Endothelial cell of umbilical vein (primary cell): ENCODE results near the gene ZNF503. TPM values are rescaled to one million over a fixed set of nuclear protein-coding genes. Genes with fewer than 3 reads are reported as not detected.

Experiments used
- BruUV-seq: library from RNA; stranded (reverse); fragments of 400-500 nt; replicated peaks from 2 replicates; lab custom pipeline; 2021; lab: Mats Ljungman, UMichigan
- CTCF ChIA-PET: fragments of 300-600, 350-600 bp; sonication (Branson Sonifier 250); formaldehyde crosslinking; loops from one replicate; lab custom pipeline; 2021; ENCODE audit warnings: antibody characterized with exemption, inconsistent platforms; lab: Charles Lee
- POLR2A ChIA-PET: fragments of 300-600, 350-600 bp; sonication (Branson Sonifier 250); formaldehyde crosslinking; loops from one replicate; lab custom pipeline; 2021; ENCODE audit warnings: antibody characterized with exemption, inconsistent platforms; lab: Charles Lee
- DNase-seq: peaks from one replicate; pipeline ENCODE4 v3.0.0-alpha.2; 2011; ENCODE audit warnings: low read depth, low spot score
- FAIRE-seq: peaks from 2 replicates; lab custom pipeline; 2011; peaks lifted over from hg19 to GRCh38; lab: Jason Lieb, UNC
- H2AFZ ChIP-seq: 2 replicates; pipeline ENCODE4 v1.6.0; 2012; ENCODE audit warnings: low read depth, low read length, control low read depth, inconsistent platforms
- H3K27ac ChIP-seq: 2 replicates; pipeline ENCODE4 v1.5.1; 2011; ENCODE audit warnings: low read depth, mild to moderate bottlenecking, control low read depth, low read length, moderate library complexity; ENCODE audit not compliant: insufficient read depth
- H3K27me3 ChIP-seq, 2 experiments: 2 replicates each; pipeline versions ENCODE4 v1.6.0 to v1.6.1; 2011; ENCODE audit warnings: low read length in 2 of 2, mixed read lengths in 1 of 2; ENCODE audit not compliant: control insufficient read depth in 2 of 2, insufficient read depth in 2 of 2
- H3K36me3 ChIP-seq, 2 experiments: 2 replicates in 1 of 2; 3 replicates in 1 of 2; pipeline ENCODE4 v1.5.1; 2011; ENCODE audit warnings: low read length in 2 of 2, mild to moderate bottlenecking in 1 of 2, moderate library complexity in 1 of 2; ENCODE audit not compliant: control insufficient read depth in 2 of 2, insufficient read depth in 2 of 2; ENCODE audit errors: extremely low read depth in 1 of 2
- H3K4me1 ChIP-seq: 3 replicates; pipeline ENCODE4 v1.5.1; 2011; ENCODE audit warnings: mild to moderate bottlenecking, low read length; ENCODE audit not compliant: control insufficient read depth, insufficient read depth; ENCODE audit errors: extremely low read depth
- H3K4me2 ChIP-seq: 2 replicates; pipeline ENCODE4 v1.6.1; 2011; ENCODE audit warnings: low read length, control low read depth, mixed read lengths; ENCODE audit not compliant: insufficient read depth
- H3K4me3 ChIP-seq, 3 experiments: fragments of 200-600 bp in 1 of 3; sonication (generic), shearing (Covaris generic) in 1 of 3; replicated peaks in 1 of 3; 2 replicates each; pipeline ENCODE4 v1.5.1; 2011 to 2016; ENCODE audit warnings: control low read depth in 3 of 3, low read length in 3 of 3, mild to moderate bottlenecking in 2 of 3, inconsistent platforms in 1 of 3, low read depth in 1 of 3, moderate library complexity in 1 of 3; ENCODE audit not compliant: insufficient read depth in 1 of 3
- H3K79me2 ChIP-seq: 2 replicates; pipeline ENCODE4 v1.6.0; 2012; ENCODE audit warnings: low read length, inconsistent platforms; ENCODE audit not compliant: control insufficient read depth, insufficient read depth
- H3K9ac ChIP-seq: replicated peaks from 2 replicates; pipeline ENCODE3; 2011; ENCODE audit warnings: low read length, control low read depth; ENCODE audit not compliant: insufficient read depth; ENCODE audit errors: extremely low read depth
- H3K9me1 ChIP-seq: replicated peaks from 3 replicates; pipeline ENCODE4 v1.6.0; 2011; ENCODE audit warnings: mild to moderate bottlenecking, low read length; ENCODE audit not compliant: control insufficient read depth, insufficient read depth; ENCODE audit errors: extremely low read depth
- H3K9me3 ChIP-seq: replicated peaks from 2 replicates; pipeline ENCODE4 v1.5.1; 2012; ENCODE audit warnings: low read length, inconsistent platforms; ENCODE audit not compliant: control insufficient read depth, insufficient read depth
- H4K20me1 ChIP-seq: replicated peaks from 2 replicates; pipeline ENCODE3; 2011; ENCODE audit warnings: mild to moderate bottlenecking, low read length; ENCODE audit not compliant: control insufficient read depth, insufficient read depth; ENCODE audit errors: extremely low read depth
- CTCF ChIP-seq, 2 donors: IDR thresholded peaks; 1 replicate in 1 of 2; 2 replicates in 1 of 2; pipeline ENCODE4 v1.5.1; 2011; ENCODE audit warnings: low read length in 2 of 2, mild to moderate bottlenecking in 2 of 2, moderate library complexity in 2 of 2, control low read depth in 1 of 2, inconsistent platforms in 1 of 2, low read depth in 1 of 2; ENCODE audit not compliant: insufficient read depth in 1 of 2; ENCODE audit errors: extremely low read depth in 1 of 2
- EZH2 ChIP-seq: IDR thresholded peaks from 2 replicates; pipeline ENCODE4 v1.6.1; 2012; ENCODE audit warnings: borderline replicate concordance, low read depth, mild to moderate bottlenecking, moderate library complexity, low read length, inconsistent platforms; ENCODE audit not compliant: severe bottlenecking
- FOS ChIP-seq: IDR thresholded peaks from 2 replicates; pipeline ENCODE4 v1.6.1; 2011; ENCODE audit warnings: mild to moderate bottlenecking, low read length, moderate library complexity, borderline replicate concordance; ENCODE audit not compliant: insufficient read depth
- GATA2 ChIP-seq: IDR thresholded peaks from 2 replicates; pipeline ENCODE4 v1.7.0; 2011; ENCODE audit warnings: low read depth, mild to moderate bottlenecking, moderate library complexity, mixed read lengths, low read length; ENCODE audit not compliant: insufficient read length, insufficient read depth
- JUN ChIP-seq: IDR thresholded peaks from 2 replicates; pipeline ENCODE4 v1.6.1; 2011; ENCODE audit warnings: borderline replicate concordance, low read depth; ENCODE audit not compliant: insufficient read length, insufficient read depth
- MAX ChIP-seq: IDR thresholded peaks from 2 replicates; pipeline ENCODE4 v1.6.1; 2011; ENCODE audit not compliant: insufficient read depth, insufficient read length
- MYC ChIP-seq: IDR thresholded peaks from one replicate; pipeline ENCODE4 v1.6.1; 2011; ENCODE audit warnings: mild to moderate bottlenecking, low read depth, low read length
- POLR2A ChIP-seq: IDR thresholded peaks from 2 replicates; pipeline ENCODE4 v1.6.1; 2012; ENCODE audit warnings: low read depth, mild to moderate bottlenecking, control low read depth, low read length
- POLR2AphosphoS5 ChIP-seq: IDR thresholded peaks from 2 replicates; pipeline ENCODE4 v1.6.1; 2012; ENCODE audit warnings: low read depth, mild to moderate bottlenecking, control low read depth, low read length, moderate library complexity; ENCODE audit not compliant: insufficient read depth
- dilution Hi-C: fragments of 300-500 bp; cut with MboI; formaldehyde crosslinking; loops from one replicate; pipeline ENCODE4 v1.15.0; 2019; ENCODE audit warnings: low sequenced_read_pairs; ENCODE audit not compliant: extremely low pct_ligation_motif_present
- intact Hi-C: fragments of 100-400 bp; cut with micrococcal nuclease; formaldehyde crosslinking; loops from one replicate; pipeline ENCODE4 v1.10.0; 2022
- polyA plus RNA-seq, 4 experiments: library from polyadenylated mRNA; depleted of rRNA in 3 of 4; stranded (reverse) in 3 of 4; unstranded in 1 of 4; fragments of >200 nt; gene quantifications; 2 replicates each; pipeline versions ENCODE4 v1.2.1 to v1.2.3, GENCODE V29; 2011 to 2012; ENCODE audit warnings: missing spikeins in 1 of 4
- total RNA-seq: library from RNA; stranded (reverse); gene quantifications from 2 replicates; pipeline ENCODE4 v1.2.3, GENCODE V29; 2021

ZNF503 gene
- total and polyA plus RNA-seq, 2 donors (not counting 3 experiments of a cell fraction or from before 2014, with no cell fraction given) = 0.58 to 2.2 TPM

- no TSS peak for BruUV-seq
- H3K9ac ChIP-seq = no peak overlapping the region
- H3K4me2 ChIP-seq = no peak overlapping the region
- ChIA-PET POLR2A (no interaction called here), CTCF (no interaction called here)
- H4K20me1 ChIP-seq = no peaks in the 10 kb centered on the region
- no peak for DNase-seq
- no peak overlapping the region for H3K27ac ChIP-seq
- H3K9me1 ChIP-seq = no peaks in the 10 kb centered on the region
- no peaks in the 10 kb centered on the region for H3K36me3 ChIP-seq
- dilution Hi-C loops = no loop called here
- peaks cover 10% of the 10 kb centered on the region for H3K4me1 ChIP-seq
- H3K79me2 ChIP-seq = no peaks in the 10 kb centered on the region
- H2AFZ ChIP-seq = no peak overlapping the region
- H3K9me3 ChIP-seq = no peaks in the 10 kb centered on the region
- intact Hi-C loops = no loop called here
- no peak for TF ChIP-seq EZH2
- no peak for TF ChIP-seq GATA2
- TF ChIP-seq MAX = no peak
- TF ChIP-seq POLR2A = no peak
- TF ChIP-seq CTCF (IDR thresholded peaks at IDR 0.05; ENCODE audit: extremely low read depth in 1 of 2, insufficient read depth in 1 of 2, low read depth in 1 of 2, low read length in 2 of 2) = no peak
- TF ChIP-seq POLR2AphosphoS5 = no peak
- TF ChIP-seq JUN = no peak
- no peak for TF ChIP-seq MYC
- TF ChIP-seq FOS = no peak
- no peak for FAIRE-seq
- peaks cover 43 to 81% of the 10 kb centered on the region in 2 experiments for H3K27me3 ChIP-seq
- H3K4me3 ChIP-seq = no peak overlapping the region
Measured at GRCh38 chr10:75406462-75407223, 5.1 kb upstream of the ZNF503 start.
